Stimulated activated CD4-positive, alpha-beta T cell treated with anti-CD3 and anti-CD28 coated beads, Interleukin-12 subunit alpha, Interleukin-12 subunit beta, amount 100 ng/mL, for 24 hours (primary cell): ENCODE measurements around the gene APOLD1.

Source experiments
- DNase-seq, 2 experiments: peaks; one replicate each; pipeline ENCODE4 v3.0.0-alpha.2; 2020; ENCODE audit warnings: low read depth in 2 of 2

The APOLD1 gene

DNA sequence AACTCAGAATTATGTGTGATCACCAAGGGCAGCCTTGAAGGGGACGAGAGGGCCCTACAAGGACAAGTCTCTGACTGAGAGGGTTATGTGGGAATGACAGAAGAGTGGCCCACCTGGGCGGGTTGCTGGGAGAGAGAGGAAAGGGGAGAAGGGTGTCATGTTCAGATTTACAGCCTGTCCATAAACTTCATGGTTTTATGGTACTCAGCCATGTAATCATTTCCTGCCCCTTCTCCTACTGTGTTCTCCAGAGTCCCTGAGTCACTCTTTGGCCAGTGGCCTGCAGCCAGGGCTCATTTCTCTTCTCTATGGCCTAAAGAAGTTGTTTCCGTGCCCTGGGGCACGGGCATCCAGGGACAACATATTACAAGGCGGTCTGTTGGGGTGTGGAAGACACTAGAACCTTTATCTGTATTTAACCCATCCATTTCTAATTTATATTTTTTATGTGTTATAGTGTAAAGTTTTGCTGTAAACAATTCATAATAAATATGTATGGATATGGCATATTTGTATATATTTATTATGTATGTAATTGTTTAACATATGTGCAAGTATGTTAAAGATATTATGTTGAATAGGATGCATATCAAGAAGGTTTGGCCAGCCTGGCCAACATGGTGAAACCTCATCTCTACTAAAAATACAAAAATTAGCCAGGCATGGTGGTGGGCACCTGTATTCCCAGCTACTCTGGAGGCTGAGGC, 54.6 kb downstream of the APOLD1 start:
- DNase-seq: no peak

DNA sequence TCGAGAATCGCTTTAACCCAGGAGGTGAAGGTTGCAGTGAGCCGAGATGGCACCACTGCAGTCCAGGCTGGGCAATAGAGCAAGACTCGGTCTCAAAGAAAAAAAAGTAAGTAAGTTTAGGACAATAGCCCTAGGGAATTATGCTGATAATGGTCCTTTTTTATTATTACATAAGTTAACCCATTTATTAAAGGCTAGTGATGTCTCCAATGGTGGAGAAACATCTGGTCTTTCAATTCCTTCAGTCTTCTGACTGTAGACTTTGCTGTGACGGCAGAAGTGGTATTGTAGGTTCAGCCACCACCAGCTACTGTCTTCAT, 55.1 kb downstream of the APOLD1 start:
- no peak for DNase-seq
